Right lobe of liver (tissue), 6 donors: ENCODE data around the gene KLF1. TPM values are rescaled to one million over a fixed set of nuclear protein-coding genes. Genes with fewer than 3 reads are reported as not detected.

ENCODE experiments used
- ATAC-seq, 4 donors: fragments of 200-7000 bp; cut with Tn5 transposase; one replicate each; pipeline ENCODE4 v1.9.1; 2020; ENCODE audit warnings: mild to moderate bottlenecking in 4 of 4, moderate library complexity in 4 of 4
- DNase-seq, 3 donors: peaks; one replicate each; pipeline ENCODE4 v3.0.0-alpha.2; 2020
- H3K27ac ChIP-seq, 3 donors: fragments of 200-600 bp; one replicate each; pipeline ENCODE4 v1.8.0; 2022
- H3K27me3 ChIP-seq, 2 donors: fragments of 200-600 bp; one replicate each; pipeline ENCODE4 v1.8.0; 2022
- H3K36me3 ChIP-seq, 4 donors: fragments of 200-600 bp; sonication (generic) in 1 of 4; one replicate each; pipeline versions ENCODE4 v1.5.1 to v1.8.0; 2017 to 2022; ENCODE audit warnings: control low read depth in 1 of 4
- H3K4me1 ChIP-seq, 4 donors: fragments of 200-600 bp; sonication (generic) in 1 of 4; one replicate each; pipeline versions ENCODE4 v1.5.1 to v1.8.0; 2017 to 2022; ENCODE audit warnings: control low read depth in 1 of 4
- H3K4me3 ChIP-seq, 3 donors: fragments of 200-600 bp; one replicate each; pipeline ENCODE4 v1.8.0; 2022
- H3K9me3 ChIP-seq, 4 donors: fragments of 200-600 bp; sonication (generic) in 1 of 4; one replicate each; pipeline versions ENCODE4 v1.5.1 to v1.8.0; 2017 to 2022; ENCODE audit warnings: control low read depth in 1 of 4
- POLR2A ChIP-seq: fragments of 450-650 bp; IDR thresholded peaks from one replicate; pipeline ENCODE4 v1.6.1; 2017; ENCODE audit warnings: antibody characterized with exemption, mild to moderate bottlenecking
- WGBS: methylation state at CpG from one replicate; pipeline ENCODE4 v1.1.6; 2018; ENCODE audit warnings: low coverage, low lambda C conversion rate; ENCODE audit not compliant: insufficient coverage; ENCODE audit errors: missing lambda C conversion rate; 5-methylcytosine and 5-hydroxymethylcytosine counted together
- intact Hi-C, 2 donors: fragments of 100-400 bp; cut with DNase I; formaldehyde crosslinking; loops; one replicate each; pipeline versions ENCODE4 v1.11.2 to v1.14.1; 2022
- total RNA-seq, 6 experiments: library from RNA; depleted of rRNA in 2 of 6; stranded (reverse); fragments of >200 nt in 2 of 6; fragmentation: NEBNext Ultra II Directional in 3 of 6; extraction: Animal tissue kit (Norgen Biotek cat#: 25700) in 3 of 6; gene quantifications; one replicate each; pipeline versions ENCODE4 v1.1.0 to v1.2.4, GENCODE V29; 2016 to 2023
- TF ChIP-seq, protein P1 (sequence below), 4 donors: fragments of 200-600 bp in 3 of 4; fragments of 450-650 bp in 1 of 4; IDR thresholded peaks; one replicate each; pipeline versions ENCODE4 v1.5.1 to v1.8.0; 2016 to 2022; ENCODE audit warnings: antibody characterized with exemption in 4 of 4, mild to moderate bottlenecking in 2 of 4
- donor health status: DM: no; HTN: yes; CAD: no.
- donor health status: DM: no; HTN: no; CAD: no.
- donor health status: DM: no; HTN: no; CAD: no.
- donor health status: DM: no; HTN: yes; CAD: no.
- donor health status: DM: no; HTN: yes; CAD: no.

KLF1 gene
- total RNA-seq, 6 experiments from 2014 or later: 0.32 to 1.7 (median 0.44) TPM; not detected in 3

DNA sequence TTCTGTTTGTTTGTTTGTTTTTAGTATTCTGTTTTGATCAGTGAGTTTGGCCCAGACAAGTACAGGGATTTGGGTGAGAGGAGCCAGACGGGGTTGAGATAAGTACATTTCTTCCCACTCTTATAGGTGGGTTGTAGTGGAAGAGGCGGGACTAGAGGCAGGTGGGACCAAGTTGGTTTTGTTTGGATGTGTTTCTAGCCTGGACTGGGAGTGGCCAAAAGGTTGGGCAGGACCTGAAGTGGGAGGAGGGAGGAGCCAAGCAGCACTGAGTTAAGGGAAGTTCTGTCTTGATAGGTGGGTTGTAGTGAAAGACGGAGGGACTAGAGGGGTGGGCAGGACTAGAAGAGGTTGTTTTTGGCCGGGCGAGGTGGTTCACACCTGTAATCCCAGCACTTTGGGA is 14.7 kb downstream of the KLF1 start:
- TF ChIP-seq POLR2A: no peak
- TF ChIP-seq, protein P1, sequence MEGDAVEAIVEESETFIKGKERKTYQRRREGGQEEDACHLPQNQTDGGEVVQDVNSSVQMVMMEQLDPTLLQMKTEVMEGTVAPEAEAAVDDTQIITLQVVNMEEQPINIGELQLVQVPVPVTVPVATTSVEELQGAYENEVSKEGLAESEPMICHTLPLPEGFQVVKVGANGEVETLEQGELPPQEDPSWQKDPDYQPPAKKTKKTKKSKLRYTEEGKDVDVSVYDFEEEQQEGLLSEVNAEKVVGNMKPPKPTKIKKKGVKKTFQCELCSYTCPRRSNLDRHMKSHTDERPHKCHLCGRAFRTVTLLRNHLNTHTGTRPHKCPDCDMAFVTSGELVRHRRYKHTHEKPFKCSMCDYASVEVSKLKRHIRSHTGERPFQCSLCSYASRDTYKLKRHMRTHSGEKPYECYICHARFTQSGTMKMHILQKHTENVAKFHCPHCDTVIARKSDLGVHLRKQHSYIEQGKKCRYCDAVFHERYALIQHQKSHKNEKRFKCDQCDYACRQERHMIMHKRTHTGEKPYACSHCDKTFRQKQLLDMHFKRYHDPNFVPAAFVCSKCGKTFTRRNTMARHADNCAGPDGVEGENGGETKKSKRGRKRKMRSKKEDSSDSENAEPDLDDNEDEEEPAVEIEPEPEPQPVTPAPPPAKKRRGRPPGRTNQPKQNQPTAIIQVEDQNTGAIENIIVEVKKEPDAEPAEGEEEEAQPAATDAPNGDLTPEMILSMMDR (IDR thresholded peaks at IDR 0.05): no peak
- ATAC-seq (no peak), DNase-seq (no peak)
- Histone ChIP-seq H3K27me3 (no peaks in the 10 kb centered on the region), H3K36me3 (no peaks in the 10 kb centered on the region), H3K4me3 (no peak overlapping the region), H3K9me3 (no peaks in the 10 kb centered on the region), H3K4me1 (no peaks in the 10 kb centered on the region), H3K27ac (no peak overlapping the region)
- intact Hi-C loops: no loop called here
- WGBS: 82% methylated on average over 4 of the region's 5 CpGs

DNA sequence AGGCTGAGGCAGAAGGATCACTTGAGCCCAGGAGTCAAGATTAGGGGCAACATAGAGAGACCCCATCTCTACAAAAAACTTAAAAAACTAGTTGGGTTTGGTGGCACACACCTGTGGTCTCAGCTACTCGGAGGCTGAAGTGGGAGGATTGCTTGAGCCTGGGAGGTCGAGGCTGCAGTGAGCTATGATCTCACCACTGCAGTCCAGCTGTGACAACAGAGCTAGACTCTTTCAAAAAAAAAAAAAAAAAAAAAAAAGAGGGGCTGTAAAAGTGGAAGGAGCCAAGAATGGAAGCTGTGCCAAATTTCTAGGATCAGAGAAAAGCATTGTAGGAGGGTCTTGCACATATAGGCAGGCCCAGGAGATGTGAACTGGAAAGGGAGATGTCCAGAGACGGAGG is 15.3 kb downstream of the KLF1 start:
- ATAC-seq (no peak), DNase-seq (no peak)
- Histone ChIP-seq H3K27me3 (no peaks in the 10 kb centered on the region), H3K9me3 (no peaks in the 10 kb centered on the region), H3K36me3 (no peaks in the 10 kb centered on the region), H3K4me3 (no peak overlapping the region), H3K4me1 (no peaks in the 10 kb centered on the region), H3K27ac (no peak overlapping the region)
- intact Hi-C loops: no loop called here
- 100% methylated on average over 1 of the region's 3 CpGs for WGBS
- no peak for TF ChIP-seq POLR2A
- TF ChIP-seq, protein P1 (IDR thresholded peaks at IDR 0.05): no peak

DNA sequence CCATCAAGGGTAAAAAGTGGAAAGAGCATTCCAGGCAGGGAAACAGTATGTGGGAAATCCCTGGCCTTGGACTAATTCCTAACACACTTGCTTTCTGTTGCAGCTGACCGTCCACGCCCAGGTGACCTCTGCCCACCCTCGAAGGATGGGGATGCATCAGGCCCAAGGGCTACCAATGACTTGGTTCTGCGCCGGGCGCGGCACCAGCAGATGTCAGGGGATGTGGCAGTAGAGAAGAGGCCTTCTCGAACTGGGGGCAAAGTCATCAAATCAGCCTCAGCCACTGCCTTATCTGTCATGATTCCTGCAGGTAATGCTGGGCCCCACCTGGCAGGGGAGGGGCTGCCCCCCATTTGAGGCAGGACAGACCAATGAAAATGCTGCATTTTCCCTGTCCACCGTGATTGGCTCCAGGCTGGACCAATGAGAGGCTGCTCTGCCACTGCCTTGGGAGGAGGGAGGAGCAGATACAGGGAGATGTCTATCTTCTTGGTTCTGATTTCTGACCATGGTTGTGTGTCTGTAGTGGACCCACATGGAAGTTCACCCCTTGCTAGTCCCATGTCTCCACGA is 18.4 kb downstream of the KLF1 start:
- Histone ChIP-seq H3K4me1 (no peaks in the 10 kb centered on the region), H3K9me3 (no peaks in the 10 kb centered on the region), H3K27ac (no peak overlapping the region), H3K27me3 (no peaks in the 10 kb centered on the region), H3K36me3 (no peaks in the 10 kb centered on the region), H3K4me3 (no peak overlapping the region)
- no peak for ATAC-seq
- intact Hi-C loops: no loop called here
- TF ChIP-seq, protein P1 (IDR thresholded peaks at IDR 0.05): no peak
- TF ChIP-seq POLR2A: no peak
- 80% methylated on average over 1 of the region's 10 CpGs for WGBS
- DNase-seq: no peak

DNA sequence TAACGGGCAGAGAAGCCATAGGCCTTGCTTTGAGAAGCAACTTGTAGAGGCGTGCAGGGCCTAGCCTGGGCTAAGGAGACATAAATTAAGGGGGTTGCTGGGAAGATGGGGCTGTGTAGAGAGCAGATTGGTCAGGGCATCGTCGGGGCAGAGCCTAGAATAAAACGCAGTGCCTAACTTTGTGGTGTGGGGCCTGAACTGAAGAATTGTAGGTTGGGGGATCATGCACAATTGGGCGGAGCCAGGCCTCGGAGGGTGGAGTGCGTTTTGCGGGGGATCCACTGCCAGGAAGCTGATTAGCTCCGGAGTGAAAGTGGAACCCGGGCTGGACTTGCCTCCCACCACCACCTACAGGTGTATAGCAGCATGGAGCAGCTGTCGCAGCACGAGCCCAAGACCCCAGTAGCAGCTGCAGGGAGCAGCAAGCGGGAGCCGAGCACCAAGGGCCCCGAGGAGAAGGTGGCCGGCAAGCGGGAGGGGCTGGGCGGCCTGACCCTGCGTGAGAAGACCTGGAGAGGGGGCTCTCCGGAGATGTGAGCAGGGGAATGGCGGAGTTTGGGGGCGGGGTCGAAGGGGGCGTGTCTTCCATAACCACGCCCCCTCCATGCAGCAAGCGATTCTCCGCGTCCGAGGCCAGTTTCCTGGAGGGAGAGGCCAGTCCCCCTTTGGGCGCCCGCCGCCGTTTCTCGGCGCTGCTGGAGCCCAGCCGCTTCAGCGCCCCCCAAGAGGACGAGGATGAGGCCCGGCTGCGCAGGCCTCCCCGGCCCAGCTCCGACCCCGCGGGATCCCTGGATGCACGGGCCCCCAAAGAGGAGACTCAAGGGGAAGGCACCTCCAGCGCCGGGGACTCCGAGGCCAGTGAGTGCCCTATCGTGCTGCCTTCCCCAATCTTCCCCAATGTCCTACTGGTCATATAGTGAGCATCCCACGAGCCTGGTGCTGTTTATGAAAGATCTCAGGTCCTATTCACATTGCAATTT is 19.6 kb downstream of the KLF1 start:
- DNase-seq: peak in 2 of 3 donors; percentile 49 to 62
- Histone ChIP-seq H3K27ac (no peak overlapping the region), H3K4me1 (no peaks in the 10 kb centered on the region), H3K4me3 (peak overlapping the region in 2 of 3 donors; percentile 6 to 19), H3K9me3 (no peaks in the 10 kb centered on the region), H3K27me3 (no peaks in the 10 kb centered on the region), H3K36me3 (no peaks in the 10 kb centered on the region)
- WGBS: 37% methylated on average over 13 of the region's 51 CpGs
- peak; percentile 28 to 59 (median 41) for ATAC-seq
- intact Hi-C loops: no loop called here
- no peak for TF ChIP-seq POLR2A
- TF ChIP-seq, protein P1 (IDR thresholded peaks at IDR 0.05): no peak
